Subcutaneous abdominal adipose tissue (tissue), 5 donors: ENCODE results near the gene CFAP91.

Source experiments
- H3K27ac ChIP-seq: one replicate; pipeline ENCODE4 v1.7.0; 2013; ENCODE audit warnings: low read depth, mild to moderate bottlenecking, inconsistent platforms, low read length, moderate library complexity
- H3K27me3 ChIP-seq, 5 donors: one replicate each; pipeline ENCODE4 v1.7.0; 2013; ENCODE audit warnings: low read length in 5 of 5, inconsistent platforms in 1 of 5; ENCODE audit not compliant: control insufficient read depth in 5 of 5, insufficient read depth in 4 of 5
- H3K36me3 ChIP-seq, 5 donors: one replicate each; pipeline ENCODE4 v1.7.0; 2013; ENCODE audit warnings: low read length in 5 of 5; ENCODE audit not compliant: control insufficient read depth in 5 of 5, insufficient read depth in 5 of 5
- H3K4me1 ChIP-seq, 5 donors: one replicate each; pipeline ENCODE4 v1.7.0; 2013; ENCODE audit warnings: low read length in 5 of 5, mild to moderate bottlenecking in 3 of 5, moderate library complexity in 1 of 5; ENCODE audit not compliant: control insufficient read depth in 5 of 5, insufficient read depth in 5 of 5
- H3K4me3 ChIP-seq, 5 donors: one replicate each; pipeline ENCODE4 v1.7.0; 2013; ENCODE audit warnings: low read length in 5 of 5, low read depth in 1 of 5
- H3K9ac ChIP-seq, 5 donors: one replicate each; pipeline ENCODE4 v1.7.0; 2013; ENCODE audit warnings: low read length in 5 of 5, mild to moderate bottlenecking in 4 of 5, moderate library complexity in 3 of 5
- H3K9me3 ChIP-seq, 5 donors: one replicate each; pipeline ENCODE4 v1.7.0; 2013; ENCODE audit warnings: low read length in 5 of 5; ENCODE audit not compliant: control insufficient read depth in 5 of 5
- donor health status: healthy.
- donor health status: healthy.
- donor health status: healthy.
- donor health status: healthy.
- donor health status: healthy.

CFAP91 gene

GRCh38 chr3:119664370-119664769 is 38.5 kb upstream of the CFAP91 start:
- no peak overlapping the region for H3K27ac ChIP-seq
- H3K9me3 ChIP-seq: no peaks in the 10 kb centered on the region
- no peak overlapping the region for H3K4me3 ChIP-seq
- H3K27me3 ChIP-seq: no peaks in the 10 kb centered on the region
- H3K36me3 ChIP-seq: peaks cover 2 to 12% (median 3%) of the 10 kb centered on the region in 5 donors
- no peak overlapping the region for H3K9ac ChIP-seq
- H3K4me1 ChIP-seq: peaks cover 0 to 16% (median 13%) of the 10 kb centered on the region in 5 donors

GRCh38 chr3:119664850-119665379 is 37.9 kb upstream of the CFAP91 start:
- Histone ChIP-seq H3K27ac (no peak overlapping the region), H3K9ac (no peak overlapping the region), H3K36me3 (peaks cover 2 to 12% (median 3%) of the 10 kb centered on the region in 5 donors), H3K9me3 (no peaks in the 10 kb centered on the region), H3K4me3 (no peak overlapping the region), H3K4me1 (peaks cover 0 to 15% (median 14%) of the 10 kb centered on the region in 5 donors), H3K27me3 (no peaks in the 10 kb centered on the region)

GRCh38 chr3:119665954-119666559 is 36.8 kb upstream of the CFAP91 start:
- no peaks in the 10 kb centered on the region for H3K9me3 ChIP-seq
- peaks cover 0 to 16% (median 13%) of the 10 kb centered on the region in 5 donors for H3K4me1 ChIP-seq
- H3K27ac ChIP-seq: no peak overlapping the region
- no peak overlapping the region for H3K4me3 ChIP-seq
- H3K36me3 ChIP-seq: peaks cover 2 to 18% (median 3%) of the 10 kb centered on the region in 5 donors
- H3K27me3 ChIP-seq: no peaks in the 10 kb centered on the region
- H3K9ac ChIP-seq: no peak overlapping the region

GRCh38 chr3:119669906-119670570 is 32.8 kb upstream of the CFAP91 start:
- H3K27ac ChIP-seq: peak overlapping the region; percentile 25
- H3K9me3 ChIP-seq: no peaks in the 10 kb centered on the region
- H3K36me3 ChIP-seq: peaks cover 24 to 43% (median 35%) of the 10 kb centered on the region in 5 donors
- H3K27me3 ChIP-seq: no peaks in the 10 kb centered on the region
- H3K4me1 ChIP-seq: peaks cover 0 to 10% (median 7%) of the 10 kb centered on the region in 5 donors
- no peak overlapping the region for H3K9ac ChIP-seq
- no peak overlapping the region for H3K4me3 ChIP-seq

- no peak overlapping the region for H3K27ac ChIP-seq
- H3K27me3 ChIP-seq: no peaks in the 10 kb centered on the region
- peak overlapping the region in 2 of 5 donors; percentile 35 to 46 for H3K9ac ChIP-seq
- peaks cover 24 to 39% (median 35%) of the 10 kb centered on the region in 5 donors for H3K36me3 ChIP-seq
- H3K9me3 ChIP-seq: no peaks in the 10 kb centered on the region
- H3K4me1 ChIP-seq: peaks cover 0 to 29% (median 22%) of the 10 kb centered on the region in 5 donors
- no peak overlapping the region for H3K4me3 ChIP-seq
Observed at GRCh38 chr3:119672776-119673175, 30.0 kb upstream of the CFAP91 start.

GRCh38 chr3:119673875-119674274 is 28.9 kb upstream of the CFAP91 start:
- Histone ChIP-seq H3K9me3 (no peaks in the 10 kb centered on the region), H3K4me1 (peaks cover 0 to 31% (median 24%) of the 10 kb centered on the region in 5 donors), H3K36me3 (peaks cover 22 to 34% (median 32%) of the 10 kb centered on the region in 5 donors), H3K27me3 (no peaks in the 10 kb centered on the region), H3K4me3 (no peak overlapping the region), H3K9ac (no peak overlapping the region), H3K27ac (no peak overlapping the region)

- Histone ChIP-seq H3K9ac (no peak overlapping the region), H3K4me1 (peaks cover 0 to 24% (median 19%) of the 10 kb centered on the region in 5 donors), H3K36me3 (peaks cover 22 to 34% (median 31%) of the 10 kb centered on the region in 5 donors), H3K27ac (no peak overlapping the region), H3K9me3 (no peaks in the 10 kb centered on the region), H3K27me3 (no peaks in the 10 kb centered on the region), H3K4me3 (peak overlapping the region in 1 of 5 donors; percentile 84)
Observed at GRCh38 chr3:119675188-119675874, 27.5 kb upstream of the CFAP91 start.

GRCh38 chr3:119676020-119676419 is 26.8 kb upstream of the CFAP91 start:
- H3K36me3 ChIP-seq: peaks cover 22 to 32% (median 31%) of the 10 kb centered on the region in 5 donors
- H3K27ac ChIP-seq: peak overlapping the region; percentile 74
- H3K4me3 ChIP-seq: peak overlapping the region; percentile 64 to 87 (median 84)
- peak overlapping the region in 4 of 5 donors; percentile 59 to 89 (median 68) for H3K9ac ChIP-seq
- no peaks in the 10 kb centered on the region for H3K9me3 ChIP-seq
- no peaks in the 10 kb centered on the region for H3K27me3 ChIP-seq
- peaks cover 0 to 23% (median 19%) of the 10 kb centered on the region in 5 donors for H3K4me1 ChIP-seq

- peaks cover 0 to 23% (median 19%) of the 10 kb centered on the region in 5 donors for H3K4me1 ChIP-seq
- peak within 1 kb of the TSS; percentile 57 to 98 (median 89) for H3K9ac ChIP-seq
Observed at GRCh38 chr3:119676771-119677640, 25.8 kb upstream of the CFAP91 start, which contains the start of gene COX17. TSS of gene COX17 (minus strand) at chr3:119677406. CDS start at chr3:119677310, 96 bp downstream.

More at GRCh38 chr3:119676771-119677640, 25.8 kb upstream of the CFAP91 start, which contains the start of gene COX17:
- H3K27me3 ChIP-seq: no peaks in the 10 kb centered on the region
- peaks cover 15 to 26% (median 25%) of the 10 kb centered on the region in 5 donors for H3K36me3 ChIP-seq
- H3K9me3 ChIP-seq: no peaks in the 10 kb centered on the region
- H3K27ac ChIP-seq: peak within 1 kb of the TSS; percentile 93
- peak within 1 kb of the TSS; percentile 84 to 97 (median 85) for H3K4me3 ChIP-seq
